ENCODE results near the gene RPSA. TPM values are rescaled to one million over a fixed set of nuclear protein-coding genes. Genes with fewer than 3 reads are reported as not detected.

RPSA gene
- total RNA-seq, 1 experiment from 2014 or later, result 2,077 TPM

DNA sequence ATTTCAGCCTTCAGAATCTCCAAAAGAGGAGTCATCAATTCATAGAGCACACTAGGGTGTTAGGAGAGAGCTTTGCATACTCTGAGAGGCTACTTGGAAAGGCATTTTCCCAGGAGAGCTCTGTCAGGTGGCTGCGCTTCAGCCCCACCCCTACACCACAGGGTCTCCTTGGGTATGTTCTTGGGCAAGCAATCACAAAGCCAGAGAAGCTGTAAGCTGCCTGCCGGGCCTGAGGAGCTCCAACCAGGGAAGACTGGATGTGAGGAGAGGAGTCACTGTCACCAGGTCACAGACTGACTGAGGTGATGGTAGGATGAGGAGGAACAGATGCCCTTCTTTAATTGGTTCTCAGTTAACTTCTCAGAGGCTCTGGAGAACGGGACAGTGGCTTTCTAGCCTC lies 9.8 kb upstream of the RPSA start:
- peaks cover 13 to 87% (median 64%) of the 10 kb centered on the region in 3 experiments; a peak in 6 of 7 replicates for H3K36me3 Mint-ChIP-seq (ENCODE audit: insufficient read depth in 1 of 3, low read depth in 3 of 3)
- no peak overlapping the region for H3K27ac Mint-ChIP-seq

More for the DNA sequence above, 9.8 kb upstream of the RPSA start:
- Histone ChIP-seq H2BK15ac (ENCODE audit: low read depth, low read length) (no peak overlapping the region), H3K14ac (ENCODE audit: insufficient read depth, low read length) (no peak overlapping the region), H2BK5ac (ENCODE audit: insufficient read length, low read length) (no peak overlapping the region), H2BK120ac (ENCODE audit: low read depth, low read length, poor library complexity, severe bottlenecking) (no peak overlapping the region), H3K18ac (ENCODE audit: insufficient read length, low read depth, low read length) (no peak overlapping the region), H3K79me2 (ENCODE audit: insufficient read depth, low read length) (no peaks in the 10 kb centered on the region), H3K4me2 (ENCODE audit: insufficient read depth, insufficient read length, low read length) (no peak overlapping the region), H3K9ac (ENCODE audit: extremely low read depth, insufficient read length, low read length) (no peak overlapping the region), H4K5ac (ENCODE audit: insufficient read length, low read depth, low read length) (no peak overlapping the region), H3K4me1 (ENCODE audit: insufficient read depth, low read length) (no peaks in the 10 kb centered on the region), H4K8ac (replicated peaks; ENCODE audit: insufficient read length, low read depth, low read length) (no peak overlapping the region), H2AK5ac (ENCODE audit: insufficient read length, low read length) (no peak overlapping the region), H3K56ac (ENCODE audit: insufficient read length, low read depth, low read length) (no peak overlapping the region), H3T11ph (ENCODE audit: low read length) (no peak overlapping the region), H3K27me3 (ENCODE audit: insufficient read depth, low read length) (no peaks in the 10 kb centered on the region), H4K91ac (ENCODE audit: insufficient read length, low read depth, low read length) (no peak overlapping the region), H3K4ac (ENCODE audit: low read depth, low read length) (no peak overlapping the region), H3K79me1 (ENCODE audit: insufficient read depth, low read depth, low read length, poor library complexity, severe bottlenecking) (no peaks in the 10 kb centered on the region), H3K23me2 (ENCODE audit: insufficient read length, low read depth, low read length, poor library complexity, severe bottlenecking) (no peaks in the 10 kb centered on the region), H3K9me3 (ENCODE audit: control insufficient read depth, low read depth, low read length) (no peaks in the 10 kb centered on the region), H2BK12ac (ENCODE audit: insufficient read length, low read depth, low read length) (no peak overlapping the region), H3K23ac (ENCODE audit: insufficient read length, low read depth, low read length) (no peak overlapping the region), H2AFZ (ENCODE audit: low read length) (no peak overlapping the region), H2BK20ac (ENCODE audit: low read depth, low read length, poor library complexity, severe bottlenecking) (no peak overlapping the region), H3K27ac (ENCODE audit: insufficient read length, low read depth, low read length) (no peak overlapping the region), H4K20me1 (ENCODE audit: control insufficient read depth, insufficient read depth, insufficient read length) (no peaks in the 10 kb centered on the region)
- Mint-ChIP-seq H3K4me3 (no peak overlapping the region), H3K4me1 (peaks cover 1 to 4% of the 10 kb centered on the region in 2 experiments; a peak in 2 of 4 replicates), H3K9me3 (no peaks in the 10 kb centered on the region), H3K27me3 (ENCODE audit: low read depth) (no peaks in the 10 kb centered on the region)
- DNase-seq, result no peak
- TF ChIP-seq, protein P1, sequence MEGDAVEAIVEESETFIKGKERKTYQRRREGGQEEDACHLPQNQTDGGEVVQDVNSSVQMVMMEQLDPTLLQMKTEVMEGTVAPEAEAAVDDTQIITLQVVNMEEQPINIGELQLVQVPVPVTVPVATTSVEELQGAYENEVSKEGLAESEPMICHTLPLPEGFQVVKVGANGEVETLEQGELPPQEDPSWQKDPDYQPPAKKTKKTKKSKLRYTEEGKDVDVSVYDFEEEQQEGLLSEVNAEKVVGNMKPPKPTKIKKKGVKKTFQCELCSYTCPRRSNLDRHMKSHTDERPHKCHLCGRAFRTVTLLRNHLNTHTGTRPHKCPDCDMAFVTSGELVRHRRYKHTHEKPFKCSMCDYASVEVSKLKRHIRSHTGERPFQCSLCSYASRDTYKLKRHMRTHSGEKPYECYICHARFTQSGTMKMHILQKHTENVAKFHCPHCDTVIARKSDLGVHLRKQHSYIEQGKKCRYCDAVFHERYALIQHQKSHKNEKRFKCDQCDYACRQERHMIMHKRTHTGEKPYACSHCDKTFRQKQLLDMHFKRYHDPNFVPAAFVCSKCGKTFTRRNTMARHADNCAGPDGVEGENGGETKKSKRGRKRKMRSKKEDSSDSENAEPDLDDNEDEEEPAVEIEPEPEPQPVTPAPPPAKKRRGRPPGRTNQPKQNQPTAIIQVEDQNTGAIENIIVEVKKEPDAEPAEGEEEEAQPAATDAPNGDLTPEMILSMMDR (conservative IDR thresholded peaks at IDR 0.05), result no peak
- WGBS (ENCODE audit: extremely low coverage, insufficient read length, low lambda C conversion rate), result no CpG with 5 or more reads among the region's 3 CpGs
